ENCODE data around the gene RIMS4. TPM values are rescaled to one million over a fixed set of nuclear protein-coding genes. Genes with fewer than 3 reads are reported as not detected.

RIMS4 gene
- total RNA-seq, 1 donor from 2014 or later = 3.2 TPM

GRCh38 chr20:44773070-44773829 lies 37.1 kb downstream of the RIMS4 start:
- ATAC-seq = no peak
- intact Hi-C loops (cut with DNase I) = no loop called here
- H3K4me3 ChIP-seq = no peak overlapping the region
- H3K27me3 ChIP-seq = no peaks in the 10 kb centered on the region
- H3K4me1 ChIP-seq = no peaks in the 10 kb centered on the region
- no peak overlapping the region for H3K27ac ChIP-seq
- DNase-seq = no peak
- no peaks in the 10 kb centered on the region for H3K36me3 ChIP-seq
- H3K9me3 ChIP-seq = no peaks in the 10 kb centered on the region
- no peak for TF ChIP-seq CTCF (IDR thresholded peaks at IDR 0.05)

GRCh38 chr20:44772636-44773035 lies 37.7 kb downstream of the RIMS4 start:
- no peaks in the 10 kb centered on the region for H3K9me3 ChIP-seq
- H3K4me3 ChIP-seq = no peak overlapping the region
- intact Hi-C loops (cut with DNase I) = no loop called here
- H3K36me3 ChIP-seq = no peaks in the 10 kb centered on the region
- DNase-seq (no peak), ATAC-seq (no peak)
- TF ChIP-seq CTCF (IDR thresholded peaks at IDR 0.05) = no peak
- no peaks in the 10 kb centered on the region for H3K4me1 ChIP-seq
- H3K27me3 ChIP-seq = no peaks in the 10 kb centered on the region
- no peak overlapping the region for H3K27ac ChIP-seq

GRCh38 chr20:44771172-44771535 lies 39.2 kb downstream of the RIMS4 start:
- Histone ChIP-seq H3K4me1 (no peaks in the 10 kb centered on the region), H3K36me3 (no peaks in the 10 kb centered on the region), H3K9me3 (no peaks in the 10 kb centered on the region), H3K27ac (no peak overlapping the region), H3K27me3 (no peaks in the 10 kb centered on the region), H3K4me3 (no peak overlapping the region)
- no peak for TF ChIP-seq CTCF (IDR thresholded peaks at IDR 0.05)
- intact Hi-C loops (cut with DNase I) = no loop called here
- ATAC-seq (no peak), DNase-seq (no peak)

- Histone ChIP-seq H3K4me3 (no peak overlapping the region), H3K36me3 (no peaks in the 10 kb centered on the region), H3K4me1 (no peaks in the 10 kb centered on the region), H3K27ac (no peak overlapping the region), H3K9me3 (no peaks in the 10 kb centered on the region), H3K27me3 (no peaks in the 10 kb centered on the region)
- ATAC-seq (no peak), DNase-seq (no peak)
- TF ChIP-seq CTCF (IDR thresholded peaks at IDR 0.05) = no peak
- intact Hi-C loops (cut with DNase I) = no loop called here
Observed at GRCh38 chr20:44770484-44771171, 39.7 kb downstream of the RIMS4 start.

GRCh38 chr20:44769481-44769863 lies 40.9 kb downstream of the RIMS4 start:
- H3K4me3 ChIP-seq = no peak overlapping the region
- TF ChIP-seq CTCF (IDR thresholded peaks at IDR 0.05) = no peak
- H3K27me3 ChIP-seq = peaks cover 5% of the 10 kb centered on the region
- H3K4me1 ChIP-seq = no peaks in the 10 kb centered on the region
- ATAC-seq = no peak
- H3K36me3 ChIP-seq = no peaks in the 10 kb centered on the region
- H3K27ac ChIP-seq = no peak overlapping the region
- intact Hi-C loops (cut with DNase I) = no loop called here
- H3K9me3 ChIP-seq = no peaks in the 10 kb centered on the region
- DNase-seq = no peak
